ENCODE measurements around the gene MYO1D.

MYO1D gene

GRCh38 chr17:32882734-32883133, 5.8 kb upstream of the MYO1D start:
- in situ Hi-C loops (cut with HindIII; ENCODE audit: low pct_ligation_motif_present, low sequenced_read_pairs): no loop called here
- Histone ChIP-seq H3K4me3 (ENCODE audit: low read depth, low read length) (no peak overlapping the region), H3K36me3 (replicated peaks) (no peaks in the 10 kb centered on the region), H3K27me3 (replicated peaks) (no peaks in the 10 kb centered on the region), H3K27ac (no peak overlapping the region)
- no peak for TF ChIP-seq CTCF (IDR thresholded peaks at IDR 0.05; ENCODE audit: low read depth, low read length, missing control alignments)
- DNase-seq: no peak

GRCh38 chr17:32882029-32882428, 5.1 kb upstream of the MYO1D start:
- Histone ChIP-seq H3K36me3 (replicated peaks) (no peaks in the 10 kb centered on the region), H3K4me3 (ENCODE audit: low read depth, low read length) (no peak overlapping the region), H3K27me3 (replicated peaks) (no peaks in the 10 kb centered on the region), H3K27ac (no peak overlapping the region)
- in situ Hi-C loops (cut with HindIII; ENCODE audit: low pct_ligation_motif_present, low sequenced_read_pairs): no loop called here
- DNase-seq: no peak
- TF ChIP-seq CTCF (IDR thresholded peaks at IDR 0.05; ENCODE audit: low read depth, low read length, missing control alignments): no peak

GRCh38 chr17:32880671-32881453, 3.9 kb upstream of the MYO1D start:
- Histone ChIP-seq H3K36me3 (replicated peaks) (no peaks in the 10 kb centered on the region), H3K27me3 (replicated peaks) (no peaks in the 10 kb centered on the region), H3K4me3 (ENCODE audit: low read depth, low read length) (no peak overlapping the region), H3K27ac (no peak overlapping the region)
- TF ChIP-seq CTCF (IDR thresholded peaks at IDR 0.05; ENCODE audit: low read depth, low read length, missing control alignments): no peak
- no peak for DNase-seq
- in situ Hi-C loops (cut with HindIII; ENCODE audit: low pct_ligation_motif_present, low sequenced_read_pairs): no loop called here

- no peaks in the 10 kb centered on the region for H3K36me3 ChIP-seq (replicated peaks)
- no peaks in the 10 kb centered on the region for H3K27me3 ChIP-seq (replicated peaks)
- H3K4me3 ChIP-seq (ENCODE audit: low read depth, low read length): no peak overlapping the region
- in situ Hi-C loops (cut with HindIII; ENCODE audit: low pct_ligation_motif_present, low sequenced_read_pairs): no loop called here
- DNase-seq: no peak
- H3K27ac ChIP-seq: no peak overlapping the region
- no peak for TF ChIP-seq CTCF (IDR thresholded peaks at IDR 0.05; ENCODE audit: low read depth, low read length, missing control alignments)
These were observed 2.2 kb upstream of the MYO1D start for GRCh38 chr17:32879134-32879533.

GRCh38 chr17:32878211-32878610, 1.3 kb upstream of the MYO1D start:
- no peaks in the 10 kb centered on the region for H3K27me3 ChIP-seq (replicated peaks)
- in situ Hi-C loops (cut with HindIII; ENCODE audit: low pct_ligation_motif_present, low sequenced_read_pairs): no loop called here
- no peak for TF ChIP-seq CTCF (IDR thresholded peaks at IDR 0.05; ENCODE audit: low read depth, low read length, missing control alignments)
- no peak for DNase-seq
- H3K27ac ChIP-seq: no peak overlapping the region
- H3K36me3 ChIP-seq (replicated peaks): no peaks in the 10 kb centered on the region
- H3K4me3 ChIP-seq (ENCODE audit: low read depth, low read length): no peak overlapping the region

All from brain microvascular endothelial cell (primary cell).